GM19324 (cell line): ENCODE results near the gene RTF2.
"Not testable (repeated sequence)": the region's sequence is repeated elsewhere in the genome, so short reads cannot be mapped to it uniquely, and the experiment has no call there.

ENCODE experiments used
- ATAC-seq: cut with Tn5 transposase; IDR thresholded peaks from one replicate; pipeline ENCODE4 v1.9.1; 2021; ENCODE audit warnings: mild to moderate bottlenecking, moderate library complexity; ENCODE audit not compliant: unreplicated experiment, low FRiP score

RTF2 gene

GRCh38 chr20:56469077-56469449 lies 636 bp downstream of the RTF2 start:
- ATAC-seq, result no peak

- no peak for ATAC-seq
Observed at GRCh38 chr20:56483970-56484369, 15.5 kb downstream of the RTF2 start.

GRCh38 chr20:56487216-56487615 lies 18.8 kb downstream of the RTF2 start:
- ATAC-seq, result no peak

- no peak for ATAC-seq
Observed at GRCh38 chr20:56488566-56488965, 20.1 kb downstream of the RTF2 start.

- no peak for ATAC-seq
Observed at GRCh38 chr20:56501116-56501515, 32.7 kb downstream of the RTF2 start.

GRCh38 chr20:56503916-56504315 lies 35.5 kb downstream of the RTF2 start:
- ATAC-seq, result no peak

- ATAC-seq, result no peak
Observed at GRCh38 chr20:56504373-56505005, 36.1 kb downstream of the RTF2 start.

- ATAC-seq, result no peak
Observed at GRCh38 chr20:56506103-56506502, 37.7 kb downstream of the RTF2 start.

GRCh38 chr20:56511926-56512325 lies 43.5 kb downstream of the RTF2 start:
- no peak for ATAC-seq

GRCh38 chr20:56513161-56514150 lies 45.0 kb downstream of the RTF2 start:
- ATAC-seq, result no peak

GRCh38 chr20:56516631-56517030 lies 48.2 kb downstream of the RTF2 start:
- ATAC-seq, result no peak

- no peak for ATAC-seq
Observed at GRCh38 chr20:56517211-56517610, 48.8 kb downstream of the RTF2 start.

- no peak for ATAC-seq
Observed at GRCh38 chr20:56517641-56518040, 49.2 kb downstream of the RTF2 start.

- no peak for ATAC-seq
Observed at GRCh38 chr20:56518126-56518525, 49.7 kb downstream of the RTF2 start.

- ATAC-seq, result no peak
Observed at GRCh38 chr20:56518721-56519398, 50.4 kb downstream of the RTF2 start.

- no peak for ATAC-seq
Observed at GRCh38 chr20:56519551-56519950, 51.1 kb downstream of the RTF2 start.

GRCh38 chr20:56520180-56520579 lies 51.8 kb downstream of the RTF2 start:
- no peak for ATAC-seq

- not testable (repeated sequence) for ATAC-seq
Observed at GRCh38 chr20:56520746-56521354, 52.4 kb downstream of the RTF2 start.

- no peak for ATAC-seq
Observed at GRCh38 chr20:56522311-56522710, 53.9 kb downstream of the RTF2 start.

- not testable (repeated sequence) for ATAC-seq
Observed at GRCh38 chr20:56524444-56524843, 56.0 kb downstream of the RTF2 start, which contains the start of gene FAM209A. Gene FAM209A, plus strand, starts transcription at chr20:56524744. Its CDS starts 65 bp downstream, at chr20:56524809.

- no peak for ATAC-seq
Observed at GRCh38 chr20:56527521-56527920, 59.1 kb downstream of the RTF2 start.
